ENCODE results near the gene AK8. TPM values are rescaled to one million over a fixed set of nuclear protein-coding genes. Genes with fewer than 3 reads are reported as not detected.

The AK8 gene
- total and polyA plus RNA-seq, 9 donors = 0.36 to 9.8 (median 1.6) TPM

DNA sequence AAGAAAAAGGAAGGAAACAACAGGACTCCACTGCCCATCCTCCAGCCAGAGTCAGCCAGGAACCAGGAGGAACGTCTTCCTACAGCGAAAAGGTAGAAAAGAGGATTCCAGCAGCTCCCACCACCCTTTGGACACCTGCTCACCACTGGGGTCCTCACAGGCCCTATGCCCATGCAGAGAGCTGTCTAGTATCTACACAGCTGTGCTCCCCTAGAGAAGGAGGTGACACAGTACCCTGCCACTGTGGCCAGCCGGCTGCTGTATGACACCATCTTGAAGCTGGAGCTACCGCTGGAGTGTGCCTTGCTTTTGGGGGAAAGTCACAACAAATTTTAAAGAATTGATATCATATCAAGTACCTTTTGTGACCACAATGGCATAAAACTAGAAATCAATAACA lies 115.2 kb downstream of the AK8 start:
- no peaks in the 10 kb centered on the region for H3K27me3 ChIP-seq
- WGBS, 3 donors = 95 to 99% (median 98%) methylated on average over 4 of the region's 4 CpGs
- no peak overlapping the region for H3K27ac ChIP-seq
- H3K4me1 ChIP-seq (ENCODE audit: insufficient read depth) = no peaks in the 10 kb centered on the region
- TF ChIP-seq POLR2A (IDR thresholded peaks at IDR 0.05) = no peak
- TF ChIP-seq EP300 (IDR thresholded peaks at IDR 0.05) = no peak
- TF ChIP-seq, protein P1, sequence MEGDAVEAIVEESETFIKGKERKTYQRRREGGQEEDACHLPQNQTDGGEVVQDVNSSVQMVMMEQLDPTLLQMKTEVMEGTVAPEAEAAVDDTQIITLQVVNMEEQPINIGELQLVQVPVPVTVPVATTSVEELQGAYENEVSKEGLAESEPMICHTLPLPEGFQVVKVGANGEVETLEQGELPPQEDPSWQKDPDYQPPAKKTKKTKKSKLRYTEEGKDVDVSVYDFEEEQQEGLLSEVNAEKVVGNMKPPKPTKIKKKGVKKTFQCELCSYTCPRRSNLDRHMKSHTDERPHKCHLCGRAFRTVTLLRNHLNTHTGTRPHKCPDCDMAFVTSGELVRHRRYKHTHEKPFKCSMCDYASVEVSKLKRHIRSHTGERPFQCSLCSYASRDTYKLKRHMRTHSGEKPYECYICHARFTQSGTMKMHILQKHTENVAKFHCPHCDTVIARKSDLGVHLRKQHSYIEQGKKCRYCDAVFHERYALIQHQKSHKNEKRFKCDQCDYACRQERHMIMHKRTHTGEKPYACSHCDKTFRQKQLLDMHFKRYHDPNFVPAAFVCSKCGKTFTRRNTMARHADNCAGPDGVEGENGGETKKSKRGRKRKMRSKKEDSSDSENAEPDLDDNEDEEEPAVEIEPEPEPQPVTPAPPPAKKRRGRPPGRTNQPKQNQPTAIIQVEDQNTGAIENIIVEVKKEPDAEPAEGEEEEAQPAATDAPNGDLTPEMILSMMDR (IDR thresholded peaks at IDR 0.05) = no peak
- no peak for DNase-seq
- H3K9me3 ChIP-seq = no peaks in the 10 kb centered on the region
- no peaks in the 10 kb centered on the region for H3K36me3 ChIP-seq
- intact Hi-C loops (cut with DNase I) = no loop called here
- H3K4me3 ChIP-seq = no peak overlapping the region

DNA sequence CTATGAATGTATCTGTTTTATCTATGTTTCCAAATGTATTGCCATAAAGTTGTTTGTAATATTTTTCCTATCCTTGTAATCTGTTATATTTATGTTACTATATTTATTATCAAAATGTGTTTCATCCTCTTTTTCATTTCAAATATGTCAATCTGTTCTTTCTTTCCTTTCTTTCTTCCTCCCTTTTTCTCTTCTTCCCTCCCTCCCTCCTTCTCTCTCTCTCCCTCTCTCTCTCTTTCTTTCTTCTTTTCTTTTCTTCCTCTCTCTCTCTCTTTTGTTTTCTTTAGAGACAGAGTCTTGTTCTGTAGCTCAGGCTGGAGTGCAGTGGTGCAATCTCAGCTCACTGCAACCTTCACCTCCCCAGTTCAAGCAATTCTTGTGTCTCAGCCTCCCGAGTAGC lies 116.5 kb downstream of the AK8 start:
- H3K36me3 ChIP-seq = no peaks in the 10 kb centered on the region
- no peak overlapping the region for H3K4me3 ChIP-seq
- H3K27ac ChIP-seq = no peak overlapping the region
- intact Hi-C loops (cut with DNase I) = no loop called here
- WGBS, 3 donors = 54 to 94% (median 67%) methylated on average over 1 of the region's 1 CpG
- H3K4me1 ChIP-seq (ENCODE audit: insufficient read depth) = no peaks in the 10 kb centered on the region
- H3K9me3 ChIP-seq = no peaks in the 10 kb centered on the region
- H3K27me3 ChIP-seq = no peaks in the 10 kb centered on the region
- no peak for DNase-seq
- TF ChIP-seq POLR2A (IDR thresholded peaks at IDR 0.05) = no peak
- TF ChIP-seq, protein P1 (IDR thresholded peaks at IDR 0.05) = no peak

DNA sequence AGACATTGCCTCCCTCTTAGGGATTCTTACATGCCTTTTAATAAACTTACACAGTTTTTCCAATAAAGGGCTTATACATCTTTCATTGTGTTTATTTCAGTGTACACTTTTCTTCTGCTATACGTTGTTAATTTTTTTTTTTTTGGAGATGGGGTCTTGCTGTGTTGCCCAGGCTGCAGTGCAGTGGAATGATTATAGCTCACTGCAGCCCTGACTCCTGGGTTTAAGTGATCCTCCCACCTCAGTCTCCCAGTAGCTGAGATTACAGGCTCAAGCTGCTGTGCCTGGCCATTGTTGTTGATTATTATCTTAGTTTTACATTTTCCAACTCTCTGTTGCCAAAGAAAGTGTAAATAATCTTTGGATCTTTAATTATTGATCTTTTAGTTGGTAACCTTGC lies 118.0 kb downstream of the AK8 start:
- no peaks in the 10 kb centered on the region for H3K4me1 ChIP-seq (ENCODE audit: insufficient read depth)
- no peak for TF ChIP-seq EP300 (IDR thresholded peaks at IDR 0.05)
- TF ChIP-seq, protein P1 (IDR thresholded peaks at IDR 0.05) = no peak
- TF ChIP-seq POLR2A (IDR thresholded peaks at IDR 0.05) = no peak
- WGBS, 3 donors = 64 to 74% (median 70%) methylated on average over 1 of the region's 1 CpG
- no peak overlapping the region for H3K27ac ChIP-seq
- no peaks in the 10 kb centered on the region for H3K9me3 ChIP-seq
- DNase-seq = no peak
- no peak overlapping the region for H3K4me3 ChIP-seq
- intact Hi-C loops (cut with DNase I) = no loop called here
- H3K27me3 ChIP-seq = no peaks in the 10 kb centered on the region
- no peaks in the 10 kb centered on the region for H3K36me3 ChIP-seq

DNA sequence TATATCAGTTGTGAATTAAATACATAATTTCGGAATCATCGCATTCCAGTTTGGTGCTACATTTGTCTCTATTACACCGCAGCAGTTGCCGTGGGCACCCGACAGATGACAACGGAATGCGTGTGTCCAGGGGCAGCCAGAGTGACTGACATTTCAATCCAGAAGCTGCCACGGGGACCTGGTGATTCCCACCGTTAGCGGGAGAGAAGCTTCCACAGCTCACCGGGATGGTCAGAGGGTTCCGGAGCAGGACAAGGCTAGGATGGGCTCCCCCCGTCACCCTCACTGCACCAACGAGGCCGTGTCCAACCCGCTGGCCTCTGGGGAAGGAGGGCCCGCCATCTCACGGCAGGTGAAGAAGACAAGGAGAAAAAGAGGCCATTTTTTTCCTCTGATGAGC lies 121.1 kb downstream of the AK8 start:
- 87 to 92% (median 92%) methylated on average over 18 of the region's 18 CpGs for WGBS, 3 donors
- Histone ChIP-seq H3K36me3 (no peaks in the 10 kb centered on the region), H3K9me3 (no peaks in the 10 kb centered on the region), H3K27ac (no peak overlapping the region), H3K4me1 (ENCODE audit: insufficient read depth) (no peaks in the 10 kb centered on the region), H3K27me3 (no peaks in the 10 kb centered on the region), H3K4me3 (no peak overlapping the region)
- intact Hi-C loops (cut with DNase I) = no loop called here
- DNase-seq = no peak
- no peak for TF ChIP-seq POLR2A (IDR thresholded peaks at IDR 0.05)
- TF ChIP-seq, protein P1 (IDR thresholded peaks at IDR 0.05) = no peak
- no peak for TF ChIP-seq EP300 (IDR thresholded peaks at IDR 0.05)

Data from ovary (tissue), 9 donors.